ENCODE results near the gene HSPB9. TPM values are rescaled to one million over a fixed set of nuclear protein-coding genes. Genes with fewer than 3 reads are reported as not detected.

HSPB9 gene
- total RNA-seq, 1 experiment from 2014 or later = not detected

GRCh38 chr17:42163696-42164407 lies 41.2 kb downstream of the HSPB9 start:
- Histone ChIP-seq H3K4me1 (ENCODE audit: control insufficient read depth in 1 of 2, insufficient read depth in 2 of 2, low read length in 2 of 2) (no peaks in the 10 kb centered on the region), H3K27me3 (ENCODE audit: insufficient read depth, low read length) (no peaks in the 10 kb centered on the region), H4K20me1 (ENCODE audit: insufficient read depth) (no peaks in the 10 kb centered on the region), H3K79me2 (ENCODE audit: insufficient read depth, low read length) (no peaks in the 10 kb centered on the region), H3K27ac (ENCODE audit: low read depth, low read length) (no peak overlapping the region), H2AFZ (ENCODE audit: low read depth, low read length, poor library complexity, severe bottlenecking) (no peak overlapping the region), H3K9me3 (ENCODE audit: control insufficient read depth in 1 of 2, insufficient read depth in 1 of 2, low read depth in 1 of 2, low read length in 2 of 2) (no peaks in the 10 kb centered on the region), H3K9ac (ENCODE audit: low read length) (no peak overlapping the region), H3K36me3 (ENCODE audit: control insufficient read depth in 1 of 2, insufficient read depth in 2 of 2, low read length in 2 of 2) (no peaks in the 10 kb centered on the region), H3K4me3 (replicated peaks in 1 of 2; ENCODE audit: low read depth in 1 of 2, low read length in 2 of 2) (no peak overlapping the region), H3K9me2 (ENCODE audit: insufficient read depth) (no peaks in the 10 kb centered on the region), H3K4me2 (ENCODE audit: low read length) (no peak overlapping the region)
- TF ChIP-seq EZH2phosphoT487 (IDR thresholded peaks at IDR 0.05; ENCODE audit: borderline replicate concordance) (no peak), MAX (IDR thresholded peaks at IDR 0.05) (no peak), REST (IDR thresholded peaks at IDR 0.05; ENCODE audit: low read depth) (no peak), FOSL1 (IDR thresholded peaks at IDR 0.05; ENCODE audit: low read depth) (no peak), SRF (IDR thresholded peaks at IDR 0.05; ENCODE audit: low read depth) (no peak), ELF1 (IDR thresholded peaks at IDR 0.05; ENCODE audit: borderline replicate concordance, low read depth) (no peak), RAD21 (IDR thresholded peaks at IDR 0.05; ENCODE audit: low read depth) (no peak), POLR2A (IDR thresholded peaks at IDR 0.05; ENCODE audit: borderline replicate concordance, extremely low read depth, insufficient read depth, insufficient read length) (no peak), ATF3 (IDR thresholded peaks at IDR 0.05) (no peak), ZFX (IDR thresholded peaks at IDR 0.05) (no peak)
- ChIA-PET RAD21 (ENCODE audit: low non-redundant PET in 1 of 2, low total read pairs in 2 of 2, uncharacterized antibody in 2 of 2, unreplicated experiment in 2 of 2) (no interaction called here), CTCF (interaction anchor here (0.9 kb wide), 1 partner anchor 20 kb away, joined by 4 read pairs; no protein-coding TSS in a partner anchor), POLR2A (no interaction called here)
- DNase-seq (ENCODE audit: low read depth, low spot score) = no peak
- no TSS peak for BruUV-seq (replicated peaks)
- intact Hi-C loops (cut with micrococcal nuclease) = no loop called here
- no peak for ATAC-seq
